GM12878 (cell line): ENCODE measurements around the gene FAM167B. TPM values are rescaled to one million over a fixed set of nuclear protein-coding genes. Genes with fewer than 3 reads are reported as not detected.
A peak's percentile ranks its signal among the peaks of the same experiment; 100 is the strongest.

ENCODE experiments used
- CREM ChIP-seq: IDR thresholded peaks from 2 replicates; pipeline ENCODE4 v1.6.1; 2014; ENCODE audit warnings: antibody characterized with exemption, low read depth
- E2F4 ChIP-seq: IDR thresholded peaks from 2 replicates; pipeline ENCODE4 v1.6.1; 2012; ENCODE audit warnings: low read depth, low read length, improper control_type of control experiment
- E2F8 ChIP-seq: fragments of 450-650 bp; IDR thresholded peaks from 2 replicates; pipeline ENCODE4 v1.6.1; 2018; ENCODE audit warnings: mild to moderate bottlenecking, low read depth, moderate library complexity; ENCODE audit not compliant: partially characterized antibody
- EGR1 ChIP-seq, 2 experiments: IDR thresholded peaks; 1 replicate in 1 of 2; 2 replicates in 1 of 2; pipeline ENCODE4 v1.6.1; 2011 to 2012; ENCODE audit warnings: low read depth in 2 of 2, low read length in 2 of 2, borderline replicate concordance in 1 of 2, mild to moderate bottlenecking in 1 of 2, moderate library complexity in 1 of 2
- ETV6 ChIP-seq, 2 experiments: fragments of 450-650 bp in 1 of 2; IDR thresholded peaks in 1 of 2; conservative IDR thresholded peaks in 1 of 2; 2 replicates each; pipeline ENCODE4 v1.6.1; 2014; ENCODE audit warnings: antibody characterized with exemption in 1 of 2, borderline replicate concordance in 1 of 2, low read depth in 1 of 2, mild to moderate bottlenecking in 1 of 2, moderate library complexity in 1 of 2
- FOXK2 ChIP-seq: fragments of 450-650 bp; IDR thresholded peaks from 2 replicates; pipeline ENCODE4 v1.6.1; 2017; ENCODE audit warnings: mild to moderate bottlenecking, moderate library complexity
- GABPA ChIP-seq: IDR thresholded peaks from 2 replicates; pipeline ENCODE4 v1.6.1; 2014; ENCODE audit warnings: antibody characterized with exemption, low read depth, mild to moderate bottlenecking, inconsistent platforms
- HDGF ChIP-seq: fragments of 450-650 bp; IDR thresholded peaks from 2 replicates; pipeline ENCODE4 v1.6.1; 2016; ENCODE audit warnings: antibody characterized with exemption
- IKZF1 ChIP-seq: fragments of 450-650 bp; conservative IDR thresholded peaks from 2 replicates; pipeline ENCODE4 v1.6.1; 2017; ENCODE audit warnings: antibody characterized with exemption, mild to moderate bottlenecking
- IRF4 ChIP-seq: IDR thresholded peaks from 2 replicates; pipeline ENCODE4 v1.6.1; 2011; ENCODE audit warnings: low read depth, low read length
- NFYB ChIP-seq: IDR thresholded peaks from 2 replicates; pipeline ENCODE4 v1.6.1; 2011; ENCODE audit warnings: low read depth, mild to moderate bottlenecking, low read length, improper control_type of control experiment, moderate library complexity; ENCODE audit not compliant: insufficient read depth
- NR2C1 ChIP-seq: fragments of 450-650 bp; IDR thresholded peaks from 2 replicates; pipeline ENCODE4 v1.6.1; 2017; ENCODE audit warnings: antibody characterized with exemption, mild to moderate bottlenecking, moderate library complexity
- PKNOX1 ChIP-seq: fragments of 450-650 bp; IDR thresholded peaks from 2 replicates; pipeline ENCODE4 v1.6.1; 2016; ENCODE audit warnings: mild to moderate bottlenecking
- PML ChIP-seq: IDR thresholded peaks from 2 replicates; pipeline ENCODE4 v1.6.1; 2012; ENCODE audit warnings: low read length, inconsistent platforms
- POLR2AphosphoS5 ChIP-seq: IDR thresholded peaks from 2 replicates; pipeline ENCODE4 v1.6.1; 2011; ENCODE audit warnings: mild to moderate bottlenecking, low read length, inconsistent platforms
- POU2F2 ChIP-seq: IDR thresholded peaks from 3 replicates; pipeline ENCODE4 v1.6.1; 2011; ENCODE audit warnings: low read depth, mild to moderate bottlenecking, low read length, borderline replicate concordance
- SIN3A ChIP-seq: IDR thresholded peaks from 2 replicates; pipeline ENCODE4 v1.6.1; 2012; ENCODE audit warnings: low read depth, low read length, improper control_type of control experiment
- SMAD1 ChIP-seq: fragments of 450-650 bp; IDR thresholded peaks from 2 replicates; pipeline ENCODE4 v1.6.1; 2018; ENCODE audit warnings: mild to moderate bottlenecking, low read depth; ENCODE audit not compliant: partially characterized antibody
- SMC3 ChIP-seq: IDR thresholded peaks from 2 replicates; pipeline ENCODE4 v1.6.1; 2011; ENCODE audit warnings: low read length, improper control_type of control experiment, borderline replicate concordance
- SUPT20H ChIP-seq: IDR thresholded peaks from 2 replicates; pipeline ENCODE4 v1.6.1; 2011; ENCODE audit warnings: low read depth, mild to moderate bottlenecking, low read length, moderate library complexity, borderline replicate concordance; ENCODE audit not compliant: control insufficient read depth
- polyA plus RNA-seq, 11 experiments: library from polyadenylated mRNA; depleted of rRNA in 4 of 11; unstranded in 6 of 11; stranded (reverse) in 5 of 11; fragments of >200 nt; fragmentation: Nextera tagmentation in 4 of 11; fragmentation: Illumina TruSeq in 1 of 11; extraction: Ambion mirVana in 4 of 11; extraction: Trizol in 1 of 11; gene quantifications; 1 replicate in 1 of 11; 2 replicates in 10 of 11; pipeline versions ENCODE4 v1.2.1 to v1.2.3, GENCODE V29; 2011 to 2016; ENCODE audit warnings: inconsistent platforms in 2 of 11, missing spikeins in 2 of 11, low read depth in 1 of 11
- total RNA-seq, 4 experiments: library from RNA; depleted of rRNA in 3 of 4; stranded (reverse); fragments of >200 nt in 3 of 4; fragmentation: Illumina TruSeq in 1 of 4; extraction: Trizol in 1 of 4; gene quantifications; 2 replicates each; pipeline versions ENCODE4 v1.2.1 to v1.2.3, GENCODE V29; 2013 to 2021
- TF ChIP-seq, protein P1 (sequence below): fragments of 450-650 bp; IDR thresholded peaks from 2 replicates; pipeline ENCODE4 v1.6.1; 2018; ENCODE audit warnings: borderline replicate concordance, mild to moderate bottlenecking; ENCODE audit not compliant: partially characterized antibody

FAM167B gene
- total and polyA plus RNA-seq, 10 of the 15 experiments (the other 5 are each of a cell fraction or from before 2014, with no cell fraction given): 0.07 to 1.2 (median 0.36) TPM; not detected in 2

GRCh38 chr1:32221980-32222755 is 24.9 kb upstream of the FAM167B start, which contains the start of the genes EIF3I and TMEM234 (continued):
- TF ChIP-seq E2F8 (peak; percentile 72), EGR1 (IDR thresholded peaks at IDR 0.05; ENCODE audit: borderline replicate concordance in 1 of 2, low read depth in 2 of 2, low read length in 2 of 2) (peak in 1 of 2 experiments; percentile 55; a peak in 1 of 3 replicates), POU2F2 (peak; percentile 40; the same call in 1 of the 3 replicates), IRF4 (peak; percentile 32; the same call in 1 of the 2 replicates), GABPA (peak; percentile 94), IKZF1 (peak; percentile 43), NFYB (no peak), CREM (peak; percentile 84), NR2C1 (peak; percentile 95), SIN3A (peak; percentile 91), SUPT20H (no peak), SMC3 (no peak), FOXK2 (no peak), POLR2AphosphoS5 (peak; percentile 93), SMAD1 (peak; percentile 57), PKNOX1 (peak; percentile 36; the same call in 1 of the 2 replicates), PML (no peak; the same call in 1 of the 2 replicates), ETV6 (conservative IDR thresholded peaks at IDR 0.05 in 1 of 2, IDR thresholded peaks at IDR 0.05 in 1 of 2; ENCODE audit: borderline replicate concordance in 1 of 2, low read depth in 1 of 2) (peak in 1 of 2 experiments; percentile 84; a peak in 2 of 4 replicates), E2F4 (no peak), HDGF (no peak)
- TF ChIP-seq, protein P1, sequence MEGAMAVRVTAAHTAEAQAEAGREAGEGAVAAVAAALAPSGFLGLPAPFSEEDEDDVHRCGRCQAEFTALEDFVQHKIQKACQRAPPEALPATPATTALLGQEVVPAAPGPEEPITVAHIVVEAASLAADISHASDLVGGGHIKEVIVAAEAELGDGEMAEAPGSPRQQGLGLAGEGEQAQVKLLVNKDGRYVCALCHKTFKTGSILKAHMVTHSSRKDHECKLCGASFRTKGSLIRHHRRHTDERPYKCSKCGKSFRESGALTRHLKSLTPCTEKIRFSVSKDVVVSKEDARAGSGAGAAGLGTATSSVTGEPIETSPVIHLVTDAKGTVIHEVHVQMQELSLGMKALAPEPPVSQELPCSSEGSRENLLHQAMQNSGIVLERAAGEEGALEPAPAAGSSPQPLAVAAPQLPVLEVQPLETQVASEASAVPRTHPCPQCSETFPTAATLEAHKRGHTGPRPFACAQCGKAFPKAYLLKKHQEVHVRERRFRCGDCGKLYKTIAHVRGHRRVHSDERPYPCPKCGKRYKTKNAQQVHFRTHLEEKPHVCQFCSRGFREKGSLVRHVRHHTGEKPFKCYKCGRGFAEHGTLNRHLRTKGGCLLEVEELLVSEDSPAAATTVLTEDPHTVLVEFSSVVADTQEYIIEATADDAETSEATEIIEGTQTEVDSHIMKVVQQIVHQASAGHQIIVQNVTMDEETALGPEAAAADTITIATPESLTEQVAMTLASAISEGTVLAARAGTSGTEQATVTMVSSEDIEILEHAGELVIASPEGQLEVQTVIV: peak; percentile 61
